GM12878 (cell line): Measurements from ENCODE around the gene SYCE3. TPM values are rescaled to one million over a fixed set of nuclear protein-coding genes. Genes with fewer than 3 reads are reported as not detected.

Source experiments
- BCLAF1 ChIP-seq: fragments of 450-650 bp; IDR thresholded peaks from 2 replicates; pipeline ENCODE4 v1.6.1; 2017; ENCODE audit warnings: antibody characterized with exemption, mild to moderate bottlenecking, moderate library complexity
- ESRRA ChIP-seq: IDR thresholded peaks from 2 replicates; pipeline ENCODE4 v1.6.1; 2012; ENCODE audit warnings: mild to moderate bottlenecking, low read length, improper control_type of control experiment
- HDAC2 ChIP-seq: fragments of 200-600 bp; sonication (generic); IDR thresholded peaks from 2 replicates; pipeline ENCODE4 v1.6.1; 2017
- HDAC6 ChIP-seq: fragments of 200-600 bp; sonication (generic); IDR thresholded peaks from one replicate; pipeline ENCODE4 v1.8.0; 2017; ENCODE audit warnings: antibody characterized with exemption; ENCODE audit not compliant: unreplicated experiment
- IKZF2 ChIP-seq, 2 experiments: fragments of 450-650 bp; IDR thresholded peaks; 2 replicates each; pipeline ENCODE4 v1.6.1; 2017; ENCODE audit warnings: mild to moderate bottlenecking in 2 of 2, moderate library complexity in 2 of 2
- MAX ChIP-seq: IDR thresholded peaks from 2 replicates; pipeline ENCODE4 v1.6.1; 2012; ENCODE audit warnings: low read depth, low read length, improper control_type of control experiment
- NKRF ChIP-seq: fragments of 450-650 bp; conservative IDR thresholded peaks from 2 replicates; pipeline ENCODE4 v1.6.1; 2017; ENCODE audit warnings: mild to moderate bottlenecking, moderate library complexity
- PBX3 ChIP-seq: IDR thresholded peaks from 2 replicates; pipeline ENCODE4 v1.6.1; 2011; ENCODE audit warnings: mild to moderate bottlenecking, low read depth, low read length, moderate library complexity; ENCODE audit not compliant: insufficient replicate concordance
- RAD21 ChIP-seq: IDR thresholded peaks from 2 replicates; pipeline ENCODE4 v1.6.1; 2011; ENCODE audit warnings: mild to moderate bottlenecking, low read depth, low read length, moderate library complexity; ENCODE audit not compliant: insufficient read depth
- REST ChIP-seq: IDR thresholded peaks from 2 replicates; pipeline ENCODE4 v1.6.1; 2012; ENCODE audit warnings: mild to moderate bottlenecking, low read depth, low read length
- SREBF2 ChIP-seq: IDR thresholded peaks from 2 replicates; pipeline ENCODE4 v1.6.1; 2012; ENCODE audit warnings: mild to moderate bottlenecking, low read length
- SUPT20H ChIP-seq: IDR thresholded peaks from 2 replicates; pipeline ENCODE4 v1.6.1; 2011; ENCODE audit warnings: low read depth, mild to moderate bottlenecking, low read length, moderate library complexity, borderline replicate concordance; ENCODE audit not compliant: control insufficient read depth
- TCF3 ChIP-seq: IDR thresholded peaks from 2 replicates; pipeline ENCODE4 v1.6.1; 2012; ENCODE audit warnings: low read depth, mild to moderate bottlenecking, low read length, borderline replicate concordance; ENCODE audit not compliant: insufficient read depth
- YBX1 ChIP-seq: fragments of 450-650 bp; IDR thresholded peaks from 2 replicates; pipeline ENCODE4 v1.6.1; 2016; ENCODE audit warnings: antibody characterized with exemption
- polyA plus RNA-seq, 11 experiments: library from polyadenylated mRNA; depleted of rRNA in 4 of 11; unstranded in 6 of 11; stranded (reverse) in 5 of 11; fragments of >200 nt; fragmentation: Nextera tagmentation in 4 of 11; fragmentation: Illumina TruSeq in 1 of 11; extraction: Ambion mirVana in 4 of 11; extraction: Trizol in 1 of 11; gene quantifications; 1 replicate in 1 of 11; 2 replicates in 10 of 11; pipeline versions ENCODE4 v1.2.1 to v1.2.3, GENCODE V29; 2011 to 2016; ENCODE audit warnings: inconsistent platforms in 2 of 11, missing spikeins in 2 of 11, low read depth in 1 of 11
- total RNA-seq, 4 experiments: library from RNA; depleted of rRNA in 3 of 4; stranded (reverse); fragments of >200 nt in 3 of 4; fragmentation: Illumina TruSeq in 1 of 4; extraction: Trizol in 1 of 4; gene quantifications; 2 replicates each; pipeline versions ENCODE4 v1.2.1 to v1.2.3, GENCODE V29; 2013 to 2021

Gene SYCE3
- total and polyA plus RNA-seq, 10 of the 15 experiments (the other 5 are each of a cell fraction or from before 2014, with no cell fraction given), result 0.38 to 0.91 (median 0.76) TPM; not detected in 4

GRCh38 chr22:50507991-50508884 is 54.5 kb downstream of the SYCE3 start, which contains the start of gene NCAPH2 (continued):
- no peak for TF ChIP-seq REST
- TF ChIP-seq HDAC6, result no peak
- no peak for TF ChIP-seq SUPT20H
- TF ChIP-seq NKRF, result peak; percentile 96
- 0 out of 4 replicates have a peak, but pooled peaks of 1 of the 2 experiments have one; percentile 24 for TF ChIP-seq IKZF2 (IDR thresholded peaks at IDR 0.05)
- TF ChIP-seq ESRRA, result peak; percentile 23; the same call in 1 of the 2 replicates
- TF ChIP-seq TCF3, result 0 out of 2 replicates have a peak, but pooled peaks have one; percentile 14
- no peak for TF ChIP-seq YBX1
- peak; percentile 16; the same call in 1 of the 2 replicates for TF ChIP-seq RAD21
- no peak for TF ChIP-seq SREBF2
- peak; percentile 84; the same call in 1 of the 2 replicates for TF ChIP-seq HDAC2
- TF ChIP-seq PBX3, result peak; percentile 84
- no peak for TF ChIP-seq BCLAF1
- TF ChIP-seq MAX, result peak; percentile 47
